Measurements from ENCODE around the gene RANBP3L.
"Not testable (repeated sequence)": the region's sequence is repeated elsewhere in the genome, so short reads cannot be mapped to it uniquely, and the experiment has no call there.

The RANBP3L gene, protein sequence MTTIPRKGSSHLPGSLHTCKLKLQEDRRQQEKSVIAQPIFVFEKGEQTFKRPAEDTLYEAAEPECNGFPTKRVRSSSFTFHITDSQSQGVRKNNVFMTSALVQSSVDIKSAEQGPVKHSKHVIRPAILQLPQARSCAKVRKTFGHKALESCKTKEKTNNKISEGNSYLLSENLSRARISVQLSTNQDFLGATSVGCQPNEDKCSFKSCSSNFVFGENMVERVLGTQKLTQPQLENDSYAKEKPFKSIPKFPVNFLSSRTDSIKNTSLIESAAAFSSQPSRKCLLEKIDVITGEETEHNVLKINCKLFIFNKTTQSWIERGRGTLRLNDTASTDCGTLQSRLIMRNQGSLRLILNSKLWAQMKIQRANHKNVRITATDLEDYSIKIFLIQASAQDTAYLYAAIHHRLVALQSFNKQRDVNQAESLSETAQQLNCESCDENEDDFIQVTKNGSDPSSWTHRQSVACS

DNA sequence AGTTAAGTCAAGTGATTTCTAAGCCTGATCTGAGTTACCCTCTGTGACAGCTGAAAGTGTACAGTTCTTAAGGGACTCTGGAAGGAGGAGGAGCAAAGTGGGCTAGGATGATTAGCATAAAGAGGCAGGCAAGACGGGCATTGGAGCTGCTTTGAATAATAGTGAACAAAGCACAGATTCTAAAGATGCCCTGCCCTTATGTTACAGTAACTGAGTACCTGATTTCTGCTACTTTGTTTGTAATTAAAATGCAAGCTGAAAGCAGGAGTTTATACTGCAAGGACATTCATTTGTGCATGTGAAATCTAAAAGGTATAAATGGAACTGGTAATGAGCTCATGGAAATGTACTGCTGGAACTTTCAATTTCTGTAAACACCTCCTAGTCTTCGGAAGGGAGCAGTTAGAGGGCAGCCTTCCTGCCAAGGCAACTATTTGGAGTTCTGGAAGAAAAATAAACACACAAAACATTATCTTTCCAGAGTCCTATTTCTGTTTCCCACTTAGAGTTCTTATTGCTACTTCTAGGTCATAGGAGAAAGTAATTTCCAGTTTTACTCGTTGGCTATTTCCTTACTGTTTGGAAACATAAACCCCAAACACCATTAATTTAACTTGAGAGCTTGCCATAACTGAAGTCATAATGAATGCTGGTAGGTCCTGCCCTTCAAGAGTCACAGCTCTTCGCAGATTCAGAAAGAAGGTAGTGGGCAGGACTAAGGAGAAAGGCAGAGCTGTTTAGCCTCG, at the start of gene RANBP3L:
Gene RANBP3L (minus strand): TSS at position 45 of the 746 bp plus-strand sequence. CDS start 486 bp downstream, outside the sequence.
- DNase-seq (ENCODE audit: low read depth in 2 of 3, low spot score in 1 of 3) = no peak

DNA sequence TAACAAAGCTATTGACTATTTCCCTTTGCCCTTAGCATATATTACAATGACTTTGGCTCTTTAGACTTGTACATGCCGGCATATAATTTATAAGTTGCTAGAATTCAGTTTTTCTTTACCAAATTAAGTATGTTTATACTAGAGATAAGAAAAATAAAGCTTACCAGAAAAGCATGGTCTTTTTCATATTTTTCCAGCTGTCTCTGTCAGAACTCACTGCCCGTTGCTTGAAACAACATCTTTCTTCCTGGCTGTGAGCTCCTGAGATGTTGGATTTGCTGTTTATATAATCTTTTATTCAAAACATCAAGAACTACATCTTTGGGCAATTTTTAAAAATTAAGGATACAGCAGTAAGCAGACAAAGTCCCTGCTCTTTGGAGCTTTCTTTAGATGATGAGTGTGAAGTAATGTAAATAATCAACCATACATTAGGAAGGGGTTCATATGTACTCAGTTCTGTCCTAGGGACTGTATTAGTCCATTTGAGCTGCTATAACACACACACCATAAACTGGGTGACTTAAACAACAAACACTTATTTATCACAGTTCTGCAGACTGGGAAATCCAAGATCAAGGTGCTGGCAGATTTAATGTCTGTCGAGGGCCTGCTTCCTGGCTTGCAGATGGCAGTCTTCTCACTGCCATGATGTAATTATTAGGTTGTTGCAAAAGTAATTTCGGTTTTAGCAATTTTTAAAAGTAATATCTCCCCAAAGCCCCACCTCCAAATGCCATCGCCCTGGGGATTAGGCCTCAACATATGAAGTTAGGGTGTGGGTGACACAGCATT, 45.4 kb upstream of the RANBP3L start:
- DNase-seq (ENCODE audit: low read depth in 2 of 3, low spot score in 1 of 3) = no peak

DNA sequence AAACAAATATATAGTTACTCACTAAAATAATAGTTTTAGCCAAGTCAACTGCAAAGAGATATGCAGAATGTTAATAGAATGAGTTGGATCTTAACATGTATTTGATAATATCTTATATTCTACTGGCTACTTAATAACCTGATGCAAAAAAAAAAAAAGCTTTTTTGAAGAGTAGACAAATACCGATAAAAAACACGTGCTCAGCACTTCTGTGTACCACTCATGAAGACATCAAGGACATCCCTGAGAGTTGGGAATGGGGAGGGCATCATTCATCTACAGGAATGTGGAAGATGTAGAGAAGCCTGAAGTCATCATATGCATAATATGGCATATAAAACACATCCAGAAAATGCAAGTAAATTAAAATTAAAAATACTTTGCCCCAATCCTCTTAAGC, 43.2 kb upstream of the RANBP3L start:
- DNase-seq (ENCODE audit: low read depth in 2 of 3, low spot score in 1 of 3) = no peak

DNA sequence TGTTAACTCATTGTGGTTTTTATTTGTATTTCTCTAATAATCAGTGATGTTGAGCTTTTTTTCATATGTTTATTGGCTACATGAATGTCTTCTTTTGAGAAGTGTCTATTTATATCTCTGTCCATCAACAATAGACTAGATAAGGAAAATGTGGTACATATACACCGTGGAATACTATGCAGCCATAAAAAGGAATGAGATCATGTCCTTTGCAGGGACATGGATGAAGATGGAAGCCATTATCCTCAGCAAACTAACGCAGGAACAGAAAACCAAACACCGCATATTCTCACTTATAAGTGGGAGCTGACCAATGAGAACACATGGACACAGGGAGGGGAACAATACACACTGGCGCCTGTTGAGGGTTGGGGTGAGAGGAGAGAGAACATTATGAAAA, 40.0 kb upstream of the RANBP3L start:
- DNase-seq (ENCODE audit: low read depth in 2 of 3, low spot score in 1 of 3) = not testable (repeated sequence)

DNA sequence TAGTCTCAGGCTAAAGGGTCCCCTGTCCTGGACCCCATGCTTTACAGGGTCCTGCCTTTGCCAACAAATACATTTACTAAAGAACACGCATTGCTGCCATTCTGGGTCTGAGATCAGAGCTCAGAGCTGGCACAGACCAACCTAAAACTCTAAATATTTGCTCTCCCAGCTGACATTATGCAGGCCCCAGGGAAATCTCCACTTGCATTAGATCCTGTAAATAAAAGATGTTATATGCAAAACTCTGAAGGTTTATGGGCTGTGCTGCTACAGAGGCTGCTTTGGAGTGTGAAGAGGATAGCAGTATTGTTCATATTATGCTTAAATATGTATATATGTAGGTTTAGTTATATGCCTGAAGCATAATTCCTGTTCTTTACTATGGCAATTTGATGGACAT, 35.9 kb upstream of the RANBP3L start:
- no peak for DNase-seq (ENCODE audit: low read depth in 2 of 3, low spot score in 1 of 3)

DNA sequence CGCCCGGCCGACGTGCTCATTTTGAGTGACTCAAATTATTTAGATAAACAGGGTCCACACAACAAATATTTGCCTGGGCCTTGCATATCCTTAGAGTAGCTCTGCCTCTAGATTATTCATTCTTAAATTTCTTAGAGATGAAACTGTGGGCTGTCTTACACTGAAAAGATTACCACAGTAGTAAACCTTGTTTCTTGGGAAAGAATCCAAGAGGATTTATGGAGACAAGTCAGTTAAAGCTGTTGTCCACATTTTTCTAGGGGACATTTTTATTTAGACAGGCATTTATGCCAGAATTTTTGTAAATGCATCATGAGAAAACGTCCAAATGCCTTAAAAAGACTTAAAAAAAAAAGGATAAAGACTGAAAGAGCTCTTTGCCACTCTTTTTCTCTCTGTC, 32.6 kb upstream of the RANBP3L start:
- no peak for DNase-seq (ENCODE audit: low read depth in 2 of 3, low spot score in 1 of 3)

DNA sequence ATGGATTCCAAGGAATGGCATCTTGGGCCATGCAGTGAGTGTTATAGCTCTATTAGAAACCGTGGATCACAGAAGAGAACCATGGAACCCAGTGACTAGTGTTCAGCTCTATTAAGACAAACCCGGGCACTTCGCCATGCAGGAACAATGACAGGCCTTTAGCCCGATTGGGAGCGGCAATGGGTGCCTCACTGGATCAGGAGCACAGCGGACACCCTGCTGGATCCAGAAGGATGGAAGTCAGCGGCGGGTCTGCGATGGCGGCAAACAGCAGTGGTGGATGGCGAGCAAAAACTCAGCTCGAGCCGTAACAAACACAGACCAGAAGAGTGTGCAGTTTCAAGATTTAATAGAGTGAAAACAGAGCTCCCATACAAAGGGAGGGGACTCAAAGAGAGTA, 31.0 kb upstream of the RANBP3L start:
- not testable (repeated sequence) for DNase-seq (ENCODE audit: low read depth in 2 of 3, low spot score in 1 of 3)

DNA sequence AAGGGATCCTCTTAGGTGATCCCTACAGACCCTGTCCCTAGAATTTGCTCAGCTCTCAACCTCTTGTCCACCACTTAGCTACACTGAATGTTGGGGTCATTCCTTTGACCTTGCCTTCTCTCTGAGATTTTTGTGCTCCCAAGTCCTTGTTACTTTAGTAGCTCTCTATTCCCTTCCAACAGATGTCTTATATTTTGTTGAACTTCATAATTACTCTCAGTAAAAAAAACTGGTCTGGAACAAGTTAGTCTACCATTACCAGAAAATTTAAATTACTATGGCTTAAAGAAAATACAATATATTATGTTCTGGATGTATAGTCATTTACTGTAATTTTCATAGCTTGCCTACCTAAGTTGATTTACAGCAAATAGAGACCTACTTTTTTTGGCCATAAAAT, 23.5 kb upstream of the RANBP3L start:
- DNase-seq (ENCODE audit: low read depth in 2 of 3, low spot score in 1 of 3) = no peak

DNA sequence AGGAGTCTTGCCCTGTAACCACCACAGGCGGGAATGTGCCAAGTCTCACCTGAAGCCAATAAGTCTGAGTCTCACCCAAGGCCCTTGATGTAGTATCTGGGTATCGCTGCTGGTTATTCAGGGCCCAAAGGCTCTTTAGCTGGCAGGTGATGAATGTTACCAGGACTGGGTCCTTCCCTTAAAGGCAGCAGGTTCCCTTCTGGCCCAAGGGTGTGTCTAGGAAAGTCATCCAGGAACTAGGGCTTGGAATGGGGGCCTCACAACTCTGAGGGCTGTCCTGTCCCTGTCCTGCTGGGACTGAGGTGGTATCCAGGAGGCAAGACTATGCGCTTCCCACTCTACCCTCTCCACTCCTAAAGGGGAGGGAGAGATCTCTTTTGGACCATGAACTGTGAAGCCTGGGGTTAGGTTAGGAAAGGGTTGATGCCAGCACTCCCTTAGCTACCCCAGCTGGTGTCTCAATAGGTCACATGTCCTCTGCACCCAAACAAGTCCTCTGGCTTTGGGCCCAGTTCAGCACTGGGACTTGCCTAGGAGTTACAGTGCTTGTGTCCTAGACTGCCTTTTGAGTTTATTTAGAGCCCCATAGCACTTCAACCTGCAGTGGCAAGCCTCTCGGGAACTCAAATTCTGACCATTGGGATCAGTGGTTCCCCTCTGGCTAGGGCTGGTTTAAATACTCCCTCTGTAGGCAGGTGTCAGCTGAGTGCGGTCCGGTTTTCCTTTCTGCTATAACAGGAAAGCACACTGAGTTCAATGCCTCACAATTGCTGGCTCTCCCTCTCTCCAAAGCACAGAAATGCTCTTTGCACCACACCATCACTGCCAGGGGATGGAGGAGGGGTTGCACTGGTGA, 22.5 kb upstream of the RANBP3L start:
- DNase-seq (ENCODE audit: low read depth in 2 of 3, low spot score in 1 of 3) = no peak

DNA sequence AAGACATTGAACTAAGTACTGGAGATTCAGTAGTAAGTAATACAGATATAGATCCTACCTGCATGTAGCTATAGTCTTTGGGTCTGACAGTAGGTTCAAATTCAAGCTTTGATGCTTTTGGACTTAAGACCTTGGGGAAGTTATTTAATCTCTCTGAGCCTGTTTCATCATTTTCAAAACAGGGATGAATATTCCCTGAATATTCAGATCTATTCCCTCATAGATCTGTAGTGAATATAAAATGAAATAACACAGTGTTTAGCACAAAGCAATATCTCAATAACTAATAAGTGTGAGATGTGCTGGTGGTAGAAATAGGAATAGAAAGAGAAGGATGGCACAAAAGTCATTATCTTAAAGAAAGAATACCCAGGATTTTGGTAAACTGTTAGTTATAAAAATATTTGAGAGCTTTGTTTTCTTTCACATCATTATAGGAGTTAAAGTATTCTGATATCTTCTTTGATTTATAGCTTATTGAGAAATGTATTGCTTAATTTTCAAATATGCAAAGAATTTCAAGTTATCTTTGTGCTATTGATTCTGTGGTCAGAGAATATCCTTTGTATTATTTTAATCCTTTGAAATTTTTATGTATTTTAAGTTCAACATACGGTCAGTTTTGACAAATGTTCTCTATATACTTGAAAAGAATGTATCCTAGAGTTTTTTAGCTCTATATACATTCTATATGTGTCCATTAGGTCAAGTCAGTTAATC, 11.4 kb upstream of the RANBP3L start:
- no peak for DNase-seq (ENCODE audit: low read depth in 2 of 3, low spot score in 1 of 3)

DNA sequence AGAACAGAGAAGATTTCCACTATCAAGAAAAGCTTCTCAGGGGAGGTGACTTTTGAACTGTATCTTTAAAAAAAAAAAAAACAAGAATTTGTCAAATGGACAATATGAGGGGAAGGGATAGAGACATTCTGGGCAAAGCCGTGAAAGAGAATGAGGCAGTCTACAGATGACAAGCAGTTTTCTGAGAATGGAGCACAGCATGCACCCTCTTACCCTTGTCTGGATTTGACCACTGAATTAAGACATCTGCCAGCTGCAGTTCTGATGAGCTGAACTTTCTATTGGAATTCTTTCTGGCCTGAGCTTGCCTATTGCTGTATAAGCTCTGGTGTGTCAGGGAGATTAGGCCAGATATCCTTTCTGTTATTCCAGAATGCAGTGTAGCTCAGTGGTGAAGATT, 10.3 kb upstream of the RANBP3L start:
- no peak for DNase-seq (ENCODE audit: low read depth in 2 of 3, low spot score in 1 of 3)

DNA sequence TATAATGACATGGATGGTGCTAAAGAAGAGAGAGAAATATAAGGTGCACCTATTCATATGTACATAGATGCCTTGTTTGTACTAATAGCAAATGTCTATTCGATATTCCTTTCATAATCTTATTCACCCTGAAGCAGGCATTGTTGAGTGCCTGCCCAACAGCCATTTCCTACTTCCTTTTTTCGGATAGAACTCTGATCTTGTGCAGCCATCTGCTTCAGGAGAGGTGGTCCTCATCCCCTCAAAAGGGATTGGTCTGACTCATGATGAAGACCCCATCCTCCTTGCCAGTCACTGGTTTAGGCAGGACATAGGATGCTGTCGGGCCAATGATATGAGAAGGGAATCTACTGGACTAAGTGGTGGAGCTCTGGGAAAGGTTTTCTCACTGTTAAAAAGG, 8.4 kb upstream of the RANBP3L start:
- DNase-seq (ENCODE audit: low read depth in 2 of 3, low spot score in 1 of 3) = no peak

DNA sequence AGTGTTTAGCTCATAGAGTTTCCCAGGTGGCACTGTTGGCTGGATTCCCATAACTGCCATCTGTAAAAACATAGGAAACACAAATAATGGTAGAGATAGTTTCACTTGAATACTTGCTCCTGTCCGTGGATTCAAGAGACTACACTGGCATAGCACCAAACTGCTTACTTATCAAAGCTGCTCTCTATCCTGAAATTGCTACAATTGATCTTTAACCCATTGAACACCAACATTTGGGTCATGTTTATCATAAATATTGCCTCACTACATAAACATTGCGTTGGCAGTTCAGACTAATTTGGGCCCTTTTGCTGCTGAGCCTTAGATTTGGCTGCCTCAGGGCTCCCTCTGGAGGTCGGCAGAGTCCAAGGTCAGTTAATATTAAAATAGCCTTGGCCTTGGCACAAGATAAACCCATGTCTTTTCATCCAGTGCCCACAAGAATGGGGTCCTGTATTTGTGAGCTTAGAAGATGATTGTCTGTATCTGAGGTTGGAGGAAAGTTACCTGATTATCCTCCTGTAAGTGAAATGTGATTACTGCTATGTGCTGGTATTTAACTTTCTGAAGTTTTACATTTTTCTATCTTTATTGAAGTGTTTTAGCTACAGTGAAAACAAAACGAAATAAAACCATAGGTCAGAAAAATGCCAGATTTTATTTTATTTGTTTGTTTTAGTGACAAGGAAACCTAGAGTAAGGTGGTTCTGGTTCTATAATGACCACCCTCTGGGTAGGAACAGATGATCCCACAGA, 4.0 kb upstream of the RANBP3L start:
- DNase-seq (ENCODE audit: low read depth in 2 of 3, low spot score in 1 of 3) = peak in 2 of 3 donors; percentile 1 to 4

DNA sequence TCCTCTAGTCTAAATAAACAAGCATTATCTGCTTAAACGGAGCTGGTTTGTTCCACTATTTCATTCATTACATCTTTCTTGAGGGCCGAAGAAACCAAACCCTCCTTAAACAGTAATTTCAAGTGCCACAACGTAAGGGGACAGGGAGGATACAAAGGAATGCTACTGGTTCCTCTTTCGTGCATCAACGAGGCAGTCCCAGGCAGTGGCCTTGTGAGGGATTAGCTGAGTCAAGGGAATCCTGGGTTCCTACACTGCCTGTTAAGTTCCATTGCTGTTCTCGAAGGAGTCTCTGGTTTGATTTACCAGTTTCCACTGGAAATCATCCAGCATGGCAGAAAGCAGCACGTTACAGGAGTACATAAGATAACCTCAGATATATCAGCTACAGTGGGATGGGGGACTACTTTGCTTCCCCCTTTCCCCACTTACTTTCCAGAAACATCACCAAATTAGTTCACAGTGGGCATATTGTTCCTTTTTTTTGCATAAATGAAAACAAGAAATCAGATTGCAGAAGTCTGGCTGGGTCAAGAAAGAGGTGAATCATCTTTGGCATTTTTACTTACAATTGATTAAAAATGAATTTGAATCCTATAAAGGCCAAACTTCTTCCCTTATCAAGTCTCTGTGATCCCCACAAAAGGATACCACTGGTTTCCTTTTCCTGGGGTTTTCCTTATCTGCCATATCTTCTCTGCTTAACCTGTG, 2.5 kb upstream of the RANBP3L start:
- no peak for DNase-seq (ENCODE audit: low read depth in 2 of 3, low spot score in 1 of 3)

DNA sequence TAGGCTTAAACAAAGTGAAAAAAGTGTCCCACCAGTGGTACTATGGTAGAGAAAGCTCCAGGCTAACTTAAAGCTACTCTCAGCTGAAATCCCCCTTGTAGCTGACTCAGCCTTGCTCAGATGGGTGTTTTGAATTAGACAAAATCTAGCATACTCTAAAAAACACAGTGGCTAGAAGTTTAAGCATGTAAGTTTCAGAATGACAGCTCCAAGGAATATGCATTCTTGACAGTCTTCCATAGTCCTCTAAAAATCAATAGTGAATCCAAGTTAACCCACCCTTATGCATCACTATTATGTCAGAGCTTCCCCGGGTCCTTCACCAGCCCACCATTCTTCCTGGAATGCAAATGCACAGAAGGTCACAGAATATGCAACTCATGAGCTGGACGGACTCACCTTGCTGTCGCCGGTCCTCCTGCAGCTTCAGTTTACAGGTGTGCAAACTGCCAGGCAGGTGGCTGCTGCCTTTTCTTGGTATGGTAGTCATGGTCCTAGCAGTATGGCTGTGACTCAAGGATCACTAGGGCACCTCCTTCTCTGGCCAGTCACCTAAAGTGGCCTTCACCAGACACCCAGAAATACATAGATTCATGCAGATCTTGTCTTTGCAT, 668 bp downstream of the RANBP3L start:
- no peak for DNase-seq (ENCODE audit: low read depth in 2 of 3, low spot score in 1 of 3)

DNA sequence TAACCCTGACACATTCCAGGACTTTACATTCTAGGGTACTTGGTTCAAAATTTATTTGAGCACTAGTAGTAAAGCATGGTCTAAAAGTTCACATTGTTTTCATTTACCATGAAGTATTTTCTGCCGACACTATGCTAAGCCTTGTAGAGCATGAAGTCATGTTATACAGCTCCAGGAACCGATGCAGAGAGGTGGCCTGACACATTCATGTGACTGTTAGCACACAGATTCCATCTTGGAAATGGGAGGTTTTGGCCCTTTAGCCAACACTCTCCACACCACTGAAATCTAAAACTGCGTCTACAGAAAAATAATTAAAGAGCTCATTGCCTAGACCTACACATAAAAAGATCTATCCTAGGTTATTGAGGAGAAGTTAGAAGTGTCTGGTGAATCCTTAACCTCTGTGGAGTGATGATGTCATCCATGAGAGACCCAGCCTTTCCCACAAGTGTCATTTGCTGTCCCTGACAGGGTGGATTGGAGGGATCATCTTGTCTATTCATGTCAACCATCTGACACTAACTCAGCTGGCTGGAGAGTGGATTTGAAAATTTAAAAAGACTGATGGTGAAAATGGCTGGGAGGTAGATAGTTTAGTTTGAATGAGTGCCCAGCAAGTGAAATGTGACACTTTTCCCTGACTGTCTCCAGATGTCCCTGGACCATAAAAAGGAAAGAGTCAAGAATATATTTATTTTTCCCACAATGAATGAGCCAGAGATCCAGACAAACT, 1.3 kb downstream of the RANBP3L start:
- DNase-seq (ENCODE audit: low read depth in 2 of 3, low spot score in 1 of 3) = no peak

DNA sequence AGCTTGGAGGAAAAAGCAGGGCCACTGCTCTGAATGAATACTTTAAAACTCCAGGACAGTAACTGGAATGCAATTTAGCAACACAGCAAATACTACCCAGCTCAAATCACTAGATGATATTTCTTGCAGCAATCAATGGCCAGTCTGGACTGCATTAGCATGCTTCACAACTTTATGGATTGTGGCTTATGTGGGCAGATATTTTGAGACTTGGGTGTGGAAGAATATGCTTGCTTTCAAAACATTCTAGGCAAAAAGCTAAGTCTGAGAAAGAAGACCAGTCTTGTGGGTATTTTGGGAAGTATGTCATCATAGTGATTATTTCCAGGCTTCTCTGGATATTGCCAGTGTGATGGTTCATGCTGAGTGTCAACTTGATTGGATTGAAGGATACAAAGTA, 3.1 kb downstream of the RANBP3L start:
- no peak for DNase-seq (ENCODE audit: low read depth in 2 of 3, low spot score in 1 of 3)

DNA sequence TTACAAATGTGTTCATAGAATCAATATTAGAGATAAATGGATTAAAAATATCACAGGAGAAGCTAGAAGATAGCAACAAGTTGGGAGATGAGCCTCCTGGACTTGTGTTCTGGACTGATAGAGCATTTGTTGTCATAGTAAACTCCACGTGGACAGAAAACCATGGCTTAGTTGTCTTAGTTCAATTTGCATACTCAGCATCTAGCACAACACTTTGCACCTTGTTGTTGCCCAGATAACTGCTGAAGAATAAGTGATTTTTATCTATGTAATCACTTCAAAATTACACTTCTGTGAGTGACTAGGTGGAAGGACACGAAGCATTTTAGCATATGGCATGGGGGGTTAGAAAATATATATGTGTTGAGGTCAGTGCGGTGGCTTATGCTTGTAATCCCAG, 4.0 kb downstream of the RANBP3L start:
- DNase-seq (ENCODE audit: low read depth in 2 of 3, low spot score in 1 of 3) = no peak

Data from stimulated activated CD4-positive, alpha-beta T cell treated with anti-CD3 and anti-CD28 coated beads, Interleukin-12 subunit alpha, Interleukin-12 subunit beta, amount 100 ng/mL, for 48 hours (primary cell).